ENCODE results near the gene TSPAN10.

The TSPAN10 gene

GRCh38 chr17:81690549-81690948, 53.6 kb downstream of the TSPAN10 start:
- DNase-seq, result no peak

GRCh38 chr17:81691196-81691595, 54.2 kb downstream of the TSPAN10 start:
- DNase-seq, result no peak

GRCh38 chr17:81691608-81692007, 54.6 kb downstream of the TSPAN10 start:
- DNase-seq, result no peak

GRCh38 chr17:81693509-81694210, 56.7 kb downstream of the TSPAN10 start:
- no peak for DNase-seq

- no peak for DNase-seq
Measured at GRCh38 chr17:81694810-81695209, 57.8 kb downstream of the TSPAN10 start.

- DNase-seq, result no peak
Measured at GRCh38 chr17:81695211-81695610, 58.2 kb downstream of the TSPAN10 start.

GRCh38 chr17:81695801-81696200, 58.8 kb downstream of the TSPAN10 start:
- no peak for DNase-seq

- no peak for DNase-seq
Measured at GRCh38 chr17:81696218-81696941, 59.4 kb downstream of the TSPAN10 start.

GRCh38 chr17:81697261-81698044, 60.5 kb downstream of the TSPAN10 start:
- DNase-seq, result no peak
